Measurements from ENCODE around the gene RNLS. TPM values are rescaled to one million over a fixed set of nuclear protein-coding genes. Genes with fewer than 3 reads are reported as not detected.

The RNLS gene
- total and polyA plus RNA-seq, 2 of the 4 experiments (the other 2 are of a cell fraction), result 4.5 to 7.0 TPM

DNA sequence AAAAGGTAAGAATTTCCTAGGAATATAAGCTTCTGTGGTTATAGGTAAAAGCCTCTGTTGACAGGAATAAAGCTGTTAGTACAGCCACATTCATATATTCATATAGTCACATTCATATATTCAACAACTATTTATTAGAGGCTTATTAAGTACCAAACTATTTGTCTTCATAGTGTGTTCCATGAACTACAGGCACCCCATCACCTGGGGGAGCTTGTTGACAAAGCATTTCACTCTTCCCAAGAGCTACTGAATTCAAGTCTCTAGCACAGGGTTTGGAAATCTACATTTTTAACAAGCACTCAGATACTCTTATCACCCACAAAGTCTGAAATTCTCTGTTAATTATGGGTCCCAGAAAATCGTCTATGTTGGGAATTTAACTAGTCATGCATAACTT lies 110.6 kb downstream of the RNLS start:
- ATAC-seq (ENCODE audit: low read depth), result no peak
- Histone ChIP-seq H3K18ac (ENCODE audit: low read depth, low read length) (no peak overlapping the region), H3K56ac (ENCODE audit: extremely low read depth, insufficient read depth, low read length) (no peak overlapping the region), H3K4me2 (ENCODE audit: low read depth, low read length) (no peak overlapping the region), H3K27ac (ENCODE audit: insufficient read depth, low read length) (no peak overlapping the region), H2BK20ac (ENCODE audit: low read depth, low read length) (no peak overlapping the region), H2BK120ac (ENCODE audit: low read depth, low read length) (no peak overlapping the region), H2AK9ac (replicated peaks; ENCODE audit: low read depth, low read length, poor library complexity) (no peak overlapping the region), H3K9me1 (ENCODE audit: insufficient read depth, low read length) (no peaks in the 10 kb centered on the region; the same call in 1 of the 2 replicates), H2BK15ac (ENCODE audit: low read depth, low read length) (no peak overlapping the region), H3K9ac (ENCODE audit: low read depth, low read length) (no peak overlapping the region), H2AK5ac (ENCODE audit: low read depth, low read length) (no peak overlapping the region), H3K23ac (ENCODE audit: low read depth, low read length) (no peak overlapping the region), H3K79me1 (ENCODE audit: low read depth in 1 of 2, low read length in 2 of 2) (no peaks in the 10 kb centered on the region), H3K4me3 (ENCODE audit: insufficient read depth, low read depth, low read length) (no peak overlapping the region), H3K9me3 (ENCODE audit: control insufficient read depth, insufficient read depth, low read length) (no peaks in the 10 kb centered on the region), H3K4me1 (ENCODE audit: control insufficient read depth, insufficient read depth, low read length) (peaks cover 1% of the 10 kb centered on the region; the same call in 1 of the 2 replicates), H3K27me3 (ENCODE audit: control insufficient read depth, insufficient read depth, low read length) (no peaks in the 10 kb centered on the region; the same call in 1 of the 2 replicates), H3K36me3 (ENCODE audit: control insufficient read depth, insufficient read depth, low read length) (no peaks in the 10 kb centered on the region), H2AFZ (replicated peaks; ENCODE audit: low read length, poor library complexity) (no peak overlapping the region), H2BK5ac (ENCODE audit: low read depth, low read length, poor library complexity, severe bottlenecking) (no peak overlapping the region), H3K4ac (ENCODE audit: low read depth, low read length) (no peak overlapping the region), H3K14ac (replicated peaks; ENCODE audit: low read depth, low read length) (no peak overlapping the region), H4K20me1 (ENCODE audit: insufficient read depth, low read length) (no peaks in the 10 kb centered on the region), H4K8ac (ENCODE audit: low read depth in 2 of 2, low read length in 2 of 2) (no peak overlapping the region), H4K5ac (ENCODE audit: low read depth, low read length) (no peak overlapping the region), H4K91ac (ENCODE audit: insufficient read depth, low read depth, low read length) (no peak overlapping the region)
- POLR2A ChIA-PET (ENCODE audit: unreplicated experiment), result no interaction called here
- TF ChIP-seq RAD21 (IDR thresholded peaks at IDR 0.05; ENCODE audit: low read length) (peak; percentile 34), RFX5 (IDR thresholded peaks at IDR 0.05; ENCODE audit: low read depth, low read length) (no peak), MAZ (IDR thresholded peaks at IDR 0.05; ENCODE audit: borderline replicate concordance, low read depth, low read length) (no peak)
- TF ChIP-seq, protein P1, sequence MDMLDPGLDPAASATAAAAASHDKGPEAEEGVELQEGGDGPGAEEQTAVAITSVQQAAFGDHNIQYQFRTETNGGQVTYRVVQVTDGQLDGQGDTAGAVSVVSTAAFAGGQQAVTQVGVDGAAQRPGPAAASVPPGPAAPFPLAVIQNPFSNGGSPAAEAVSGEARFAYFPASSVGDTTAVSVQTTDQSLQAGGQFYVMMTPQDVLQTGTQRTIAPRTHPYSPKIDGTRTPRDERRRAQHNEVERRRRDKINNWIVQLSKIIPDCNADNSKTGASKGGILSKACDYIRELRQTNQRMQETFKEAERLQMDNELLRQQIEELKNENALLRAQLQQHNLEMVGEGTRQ (IDR thresholded peaks at IDR 0.05; ENCODE audit: low read depth, low read length), result no peak
- no CpG with 5 or more reads among the region's 1 CpG for WGBS, 2 experiments (ENCODE audit: extremely low coverage in 2 of 2, insufficient read length in 1 of 2)
- DNase-seq, result peak; percentile 19
- intact Hi-C loops (cut with micrococcal nuclease) (loop anchor here (5.0 kb wide), 1 partner anchor 45 kb away; no protein-coding TSS in a partner anchor), dilution Hi-C loops (cut with HindIII; ENCODE audit: low sequenced_read_pairs, unreplicated experiment) (no loop called here), in situ Hi-C loops (cut with MboI; ENCODE audit: low sequenced_read_pairs) (no loop called here)
- BruUV-seq (replicated peaks), result no TSS peak
- CTCF ChIA-PET, result no interaction called here

All from IMR-90 (cell line).